ENCODE results near the gene RFX7.
A peak's percentile ranks its signal among the peaks of the same experiment; 100 is the strongest.
"Not testable (repeated sequence)": the region's sequence is repeated elsewhere in the genome, so short reads cannot be mapped to it uniquely, and the experiment has no call there.

RFX7 gene

DNA sequence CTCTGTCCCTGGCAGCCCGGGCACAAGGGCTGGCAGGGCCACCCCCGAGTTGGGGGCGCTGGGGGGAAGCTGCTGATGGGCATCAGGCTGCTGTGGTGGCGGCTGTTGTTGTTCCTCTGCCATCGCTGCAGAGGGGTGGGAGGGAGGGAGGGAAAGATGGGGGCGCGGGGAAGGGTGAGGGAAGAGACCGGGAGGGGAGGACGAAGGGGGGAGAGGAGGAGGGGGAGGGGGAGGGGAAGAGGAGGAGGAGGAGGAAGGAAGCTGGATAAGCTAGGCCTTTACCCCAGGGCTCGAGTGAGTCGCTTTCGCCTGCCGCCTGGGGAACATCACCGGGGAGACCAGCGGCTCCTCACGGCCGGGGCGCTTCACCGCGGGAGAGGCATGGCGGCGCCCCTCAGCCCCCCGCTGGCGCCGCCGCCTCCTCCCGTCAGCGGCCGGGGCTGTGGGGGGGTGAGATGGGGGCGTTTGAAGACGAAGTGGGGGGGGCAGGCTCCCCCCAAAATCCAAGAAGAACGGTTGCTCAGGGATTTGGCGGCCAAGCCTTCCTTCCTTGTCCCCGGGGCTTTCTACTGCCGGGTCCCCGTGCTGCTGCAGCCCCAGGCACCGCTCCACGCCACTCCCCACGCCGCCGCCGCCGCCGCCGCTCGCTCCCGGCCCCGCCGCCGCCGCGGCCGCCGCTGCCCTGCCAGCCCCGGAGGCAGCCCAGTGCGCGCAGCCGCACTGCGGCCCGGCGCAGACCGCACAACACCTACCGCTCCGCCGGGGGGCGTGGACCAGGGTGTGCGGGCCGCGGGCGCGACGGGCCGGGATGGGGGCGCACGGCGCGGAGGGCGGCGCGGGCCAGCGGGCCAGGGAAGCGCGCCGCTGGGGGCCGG lies at the start of gene RFX7:
RFX7 (minus strand) TSS at position 717 of the 875 bp plus-strand sequence; CDS start at position 123, 594 bp downstream.
- DNase-seq (ENCODE audit: low read depth, low spot score): peak; percentile 62

DNA sequence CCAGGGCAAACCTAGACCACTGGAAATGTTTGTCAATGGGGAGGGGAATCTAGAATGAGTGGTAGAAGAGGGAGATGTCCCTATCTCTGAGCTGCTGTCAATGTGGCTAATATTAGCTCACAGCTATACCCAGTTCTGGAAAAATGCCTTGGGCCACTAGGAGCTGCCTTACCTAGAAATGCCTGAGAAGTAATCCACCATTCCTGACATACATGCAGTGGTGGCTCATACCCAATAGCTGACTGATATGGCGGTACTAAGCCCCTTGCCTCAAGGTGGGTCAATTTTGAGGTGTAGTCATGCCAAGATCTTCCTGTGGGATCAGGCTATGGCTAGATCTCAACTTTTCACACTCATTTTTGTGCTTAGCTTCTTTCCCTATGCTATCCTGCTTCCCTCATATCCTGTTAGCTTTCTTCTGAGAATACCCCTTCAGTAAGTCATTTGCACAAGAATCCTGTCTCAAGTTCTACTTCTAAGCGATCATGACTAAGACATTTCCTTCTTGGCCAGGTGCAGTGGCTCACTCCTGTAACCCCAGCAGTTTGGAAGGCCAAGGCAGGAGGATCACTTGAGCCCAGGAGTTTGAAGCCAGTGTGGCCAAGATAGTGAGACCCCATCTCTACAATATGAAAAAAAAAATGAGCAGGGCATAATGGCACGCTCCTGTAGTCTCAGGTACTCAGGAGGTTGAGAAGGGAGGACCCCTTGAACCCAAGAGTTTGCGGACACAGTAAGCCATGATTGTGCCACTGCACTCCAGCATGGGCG lies 49.1 kb upstream of the RFX7 start:
- DNase-seq (ENCODE audit: low read depth, low spot score): no peak

DNA sequence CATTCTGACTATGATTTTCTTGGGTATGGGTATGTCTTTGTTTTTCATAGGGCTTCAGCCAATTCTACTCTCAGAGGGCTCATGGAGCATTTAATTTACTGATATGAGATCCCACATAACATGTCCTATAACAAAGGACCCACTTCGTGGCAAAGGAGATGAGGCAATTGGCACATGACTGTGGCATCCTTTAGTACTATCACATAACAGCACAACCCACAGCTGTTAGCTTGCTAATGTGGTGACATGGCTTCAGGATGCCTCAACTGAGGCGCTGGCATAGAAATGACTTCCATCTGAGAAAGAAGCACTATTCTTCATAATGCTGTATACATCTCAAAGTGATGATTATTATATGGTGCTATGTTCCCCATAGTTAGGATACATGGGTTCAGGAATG lies 48.1 kb upstream of the RFX7 start:
- no peak for DNase-seq (ENCODE audit: low read depth, low spot score)

DNA sequence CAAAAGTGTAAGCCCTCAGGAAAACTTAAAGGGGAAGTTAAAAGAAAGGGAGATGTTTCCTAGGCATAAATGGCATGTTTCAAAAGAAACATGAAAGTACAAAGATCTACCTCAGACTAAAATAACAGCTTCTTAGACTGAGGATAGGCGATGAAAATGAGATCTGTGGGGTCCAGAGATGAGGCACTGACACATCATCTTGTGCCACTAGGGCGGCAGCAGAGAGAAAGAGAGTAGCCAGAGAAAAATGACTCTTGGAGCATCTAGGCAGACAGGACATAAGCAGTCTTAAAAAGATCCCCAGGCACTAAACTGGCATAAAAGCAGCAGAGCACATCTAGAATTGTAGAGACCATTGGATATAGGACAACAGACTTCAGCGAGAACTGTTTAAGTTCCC lies 42.5 kb upstream of the RFX7 start:
- peak; percentile 7 for DNase-seq (ENCODE audit: low read depth, low spot score)

DNA sequence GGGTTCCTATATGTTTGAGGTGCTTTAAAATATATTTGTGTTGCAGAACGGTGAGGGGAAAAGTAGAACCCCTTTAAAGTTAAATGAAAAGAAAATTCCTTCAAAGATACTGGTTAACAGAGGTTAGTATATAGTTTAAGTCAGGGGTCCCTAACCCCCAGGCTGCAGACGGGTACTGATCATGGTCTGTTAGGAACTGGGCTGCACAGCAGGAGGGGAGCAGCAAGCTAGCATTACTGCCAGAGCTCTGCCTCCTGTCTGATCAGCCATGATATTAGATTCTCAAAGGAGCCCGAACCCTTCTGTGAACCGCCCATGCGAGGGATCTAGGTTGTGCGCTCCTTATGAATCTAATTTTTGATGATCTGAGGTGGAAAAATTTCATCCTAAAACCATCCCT lies 37.5 kb upstream of the RFX7 start:
- DNase-seq (ENCODE audit: low read depth, low spot score): no peak

DNA sequence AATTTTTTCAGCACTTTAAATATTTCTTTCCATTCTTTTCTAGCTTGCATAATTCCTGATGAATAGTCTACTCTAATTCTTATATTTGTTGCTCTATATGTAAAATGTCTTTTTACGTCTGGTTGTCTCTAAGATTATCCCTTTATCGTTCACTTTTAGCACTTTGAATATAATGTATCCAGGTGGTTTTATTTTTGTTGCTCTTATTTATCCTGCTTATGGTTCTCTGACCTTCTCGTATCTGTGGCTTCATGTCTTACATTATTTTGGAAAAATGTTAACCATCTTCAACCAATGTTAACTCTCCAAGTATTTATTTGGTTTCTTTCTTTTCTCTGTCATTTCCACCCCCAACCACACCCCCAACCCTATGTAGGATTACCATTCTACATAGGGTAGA lies 30.0 kb upstream of the RFX7 start:
- DNase-seq (ENCODE audit: low read depth, low spot score): no peak

DNA sequence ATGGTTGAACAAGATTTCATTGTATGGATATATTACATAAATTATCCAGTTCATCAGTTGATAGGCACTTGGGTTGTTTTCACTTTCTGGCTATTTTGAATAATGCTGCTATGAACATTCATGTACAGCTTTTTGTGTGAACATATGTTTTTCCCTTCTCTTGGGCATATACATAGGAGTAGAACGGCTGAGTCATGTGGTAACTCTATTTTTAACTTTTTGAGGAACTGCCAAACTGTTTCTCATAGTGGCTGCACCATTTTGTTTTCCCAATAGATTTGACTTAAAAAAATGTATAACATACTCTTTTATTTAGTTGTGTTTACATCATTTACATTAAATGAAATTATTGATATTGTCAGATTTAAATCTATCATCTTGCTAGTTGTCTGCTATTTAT lies 28.8 kb upstream of the RFX7 start:
- no peak for DNase-seq (ENCODE audit: low read depth, low spot score)

DNA sequence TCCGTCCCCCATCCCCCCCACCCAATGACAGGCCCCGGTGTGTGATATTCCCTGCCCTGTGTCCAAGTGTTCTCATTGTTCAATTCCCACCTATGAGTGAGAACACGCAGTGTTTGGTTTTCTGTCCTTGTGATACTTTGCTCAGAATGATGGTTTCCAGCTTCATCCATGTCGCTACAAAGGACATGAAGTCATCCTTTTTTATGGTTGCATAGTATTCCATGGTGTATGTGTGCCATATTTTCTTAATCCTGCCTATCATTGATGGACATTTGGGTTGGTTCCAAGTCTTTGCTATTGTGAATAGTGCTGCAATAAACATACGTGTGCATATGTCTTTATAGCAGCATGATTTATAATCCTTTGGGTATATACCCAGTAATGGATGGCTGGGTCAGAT lies 22.8 kb upstream of the RFX7 start:
- DNase-seq (ENCODE audit: low read depth, low spot score): not testable (repeated sequence)

DNA sequence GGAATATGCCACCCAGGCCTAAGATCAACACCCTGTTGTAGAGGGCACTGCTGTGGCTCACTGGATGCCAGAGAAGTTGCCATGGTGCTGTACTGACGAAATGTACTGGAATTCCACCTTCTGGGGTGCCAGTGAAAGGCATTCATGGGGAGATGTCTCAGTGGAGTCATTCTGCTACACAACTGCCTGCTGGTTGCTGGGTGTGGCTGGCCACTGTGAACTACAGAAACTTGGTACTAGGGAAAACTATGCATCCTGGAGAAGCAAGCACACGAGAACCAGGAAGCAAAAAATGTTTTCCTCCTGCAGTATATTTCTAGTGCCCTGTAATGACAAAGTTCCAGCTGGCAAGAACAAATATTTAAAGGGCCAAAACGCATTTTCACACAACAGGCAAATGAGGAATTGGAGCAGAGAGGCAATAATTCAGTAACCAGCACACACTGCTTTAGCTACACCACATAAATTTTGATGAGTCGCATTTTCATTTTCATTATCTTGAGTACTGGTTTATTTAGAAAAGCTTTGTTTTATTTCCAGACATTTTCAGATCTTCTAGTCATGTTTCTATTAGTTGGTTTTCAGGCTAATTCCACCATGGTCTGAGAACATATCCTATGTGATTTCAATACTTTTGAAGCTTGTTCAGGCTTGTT lies 18.3 kb upstream of the RFX7 start:
- DNase-seq (ENCODE audit: low read depth, low spot score): no peak

DNA sequence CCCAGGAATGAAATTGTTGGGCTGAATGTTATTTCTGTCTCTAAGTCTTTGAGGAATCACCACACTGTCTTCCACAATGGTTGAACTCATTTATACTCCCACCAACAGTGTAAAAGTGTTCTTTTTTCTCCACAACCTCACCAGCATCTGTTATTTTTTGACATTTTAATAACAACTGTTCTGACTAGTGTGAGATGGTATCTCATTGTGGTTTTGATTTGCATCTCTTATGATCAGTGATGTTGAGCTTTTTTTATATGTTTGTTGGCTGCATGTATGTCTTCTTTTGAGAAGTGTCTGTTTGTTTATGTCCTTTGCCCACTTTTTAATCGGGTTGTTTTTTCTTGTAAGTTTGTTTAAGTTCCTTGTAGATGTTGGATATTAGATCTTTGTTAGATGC lies 13.6 kb upstream of the RFX7 start:
- not testable (repeated sequence) for DNase-seq (ENCODE audit: low read depth, low spot score)

DNA sequence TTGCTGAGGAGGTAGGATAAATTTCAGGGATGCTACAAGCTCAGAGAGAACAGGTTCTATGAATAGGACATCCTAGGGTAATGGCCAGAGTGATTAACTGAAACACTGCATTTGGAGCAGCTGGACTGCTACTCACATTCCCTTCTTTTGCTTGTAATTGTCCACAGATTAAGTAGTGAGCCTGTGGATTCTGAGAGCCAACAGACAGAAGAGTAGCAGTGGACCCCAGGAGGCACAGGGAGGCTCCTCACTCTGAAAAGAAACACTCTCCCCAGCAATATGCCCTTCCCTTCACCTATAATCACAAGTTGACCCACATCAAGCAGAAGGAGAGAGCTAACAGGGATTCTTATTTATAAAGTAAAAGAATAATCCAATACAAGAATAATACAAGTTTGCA lies 10.6 kb upstream of the RFX7 start:
- no peak for DNase-seq (ENCODE audit: low read depth, low spot score)

DNA sequence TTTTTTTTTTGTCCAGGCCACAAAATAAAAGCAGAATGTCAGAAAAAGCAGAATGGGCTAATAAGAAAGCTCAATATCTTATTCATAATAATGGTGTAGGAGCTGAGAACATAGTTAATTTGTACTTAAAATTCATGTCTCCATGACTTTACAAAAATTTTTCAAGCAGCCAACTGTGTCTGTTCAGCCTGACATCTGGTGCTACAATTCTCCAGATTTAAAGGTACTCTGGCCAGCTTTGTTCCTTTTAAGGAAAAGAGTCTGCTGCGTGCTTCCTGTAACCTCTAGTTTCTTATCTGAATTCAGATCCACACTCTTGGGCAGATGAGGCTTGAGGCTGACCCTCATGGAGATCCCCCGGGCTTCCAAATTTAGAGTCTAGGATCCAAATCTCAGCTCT lies 8.7 kb upstream of the RFX7 start:
- no peak for DNase-seq (ENCODE audit: low read depth, low spot score)

DNA sequence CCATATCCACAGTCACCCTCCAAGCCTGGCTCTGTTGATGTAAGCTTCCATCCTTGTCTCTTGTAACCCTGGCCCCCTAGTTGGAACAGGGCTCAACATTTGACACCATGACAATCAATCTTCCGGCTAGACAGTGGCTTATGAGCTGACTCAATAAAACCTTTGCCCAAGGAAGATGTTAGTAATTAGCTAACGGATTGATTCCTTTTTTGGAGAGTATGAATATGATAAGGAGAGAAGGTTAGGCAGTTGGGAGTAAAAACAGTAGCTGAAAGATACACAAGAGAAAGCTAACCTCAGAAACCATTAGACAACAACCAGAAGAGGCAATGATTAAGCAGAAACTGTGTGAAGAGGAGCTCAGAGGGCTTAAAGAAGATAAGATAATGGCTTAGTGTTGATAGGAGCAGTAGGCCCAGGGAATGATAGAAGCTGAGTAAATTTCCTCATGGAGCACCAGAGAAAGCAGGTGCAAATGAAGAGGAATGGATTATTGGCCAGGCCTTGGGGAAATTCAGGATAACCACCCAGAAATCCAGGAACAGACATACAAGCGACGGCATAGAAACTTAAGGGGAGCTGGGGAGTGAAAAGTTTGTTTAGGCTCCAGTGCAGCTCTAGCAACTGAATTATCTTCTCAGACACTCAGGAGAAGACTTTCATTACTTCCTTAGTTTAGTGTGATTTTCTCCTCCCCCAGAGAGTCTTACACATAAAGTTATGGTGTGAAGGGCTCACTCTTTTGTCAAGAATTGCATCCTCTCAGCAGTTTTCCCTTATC lies 7.8 kb upstream of the RFX7 start:
- DNase-seq (ENCODE audit: low read depth, low spot score): no peak

DNA sequence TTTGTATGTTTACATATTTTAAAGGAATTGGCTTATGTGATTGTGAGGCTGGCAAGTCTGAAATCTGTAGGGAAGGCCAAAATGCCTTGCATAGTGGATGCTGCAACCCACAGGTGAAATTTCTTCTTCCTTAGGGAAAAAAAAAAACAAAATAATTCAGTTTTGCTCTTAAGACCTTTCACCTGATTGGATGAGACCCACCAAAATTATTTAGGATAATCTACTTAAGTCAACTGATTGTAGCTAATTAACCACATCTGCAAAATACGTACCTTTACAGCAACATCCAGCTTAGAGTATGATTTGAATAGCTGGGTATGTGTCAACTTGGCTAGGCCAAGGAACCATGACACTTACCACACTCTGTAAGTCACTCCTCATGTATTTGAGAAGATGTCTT lies 6.9 kb upstream of the RFX7 start:
- no peak for DNase-seq (ENCODE audit: low read depth, low spot score)

DNA sequence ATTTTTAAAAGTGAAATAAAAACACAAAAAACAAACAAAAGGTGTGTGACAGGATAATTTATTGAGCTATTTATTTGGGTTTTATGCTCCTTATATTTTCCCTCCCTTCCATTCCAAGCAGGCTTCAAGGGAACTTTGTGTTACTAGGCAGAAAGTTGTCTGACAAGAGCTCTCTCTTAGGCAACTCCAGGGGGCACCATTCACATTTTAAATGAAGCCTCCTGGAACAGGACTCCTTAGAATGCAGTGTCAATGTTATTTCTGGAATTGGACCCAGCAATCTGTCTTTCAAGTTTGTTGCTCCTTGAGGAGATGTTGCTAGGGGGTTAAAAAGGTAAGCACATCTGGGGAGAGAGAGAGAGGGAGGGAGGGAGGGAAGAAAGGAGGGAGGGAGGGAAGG lies 5.4 kb upstream of the RFX7 start:
- DNase-seq (ENCODE audit: low read depth, low spot score): peak; percentile 28

DNA sequence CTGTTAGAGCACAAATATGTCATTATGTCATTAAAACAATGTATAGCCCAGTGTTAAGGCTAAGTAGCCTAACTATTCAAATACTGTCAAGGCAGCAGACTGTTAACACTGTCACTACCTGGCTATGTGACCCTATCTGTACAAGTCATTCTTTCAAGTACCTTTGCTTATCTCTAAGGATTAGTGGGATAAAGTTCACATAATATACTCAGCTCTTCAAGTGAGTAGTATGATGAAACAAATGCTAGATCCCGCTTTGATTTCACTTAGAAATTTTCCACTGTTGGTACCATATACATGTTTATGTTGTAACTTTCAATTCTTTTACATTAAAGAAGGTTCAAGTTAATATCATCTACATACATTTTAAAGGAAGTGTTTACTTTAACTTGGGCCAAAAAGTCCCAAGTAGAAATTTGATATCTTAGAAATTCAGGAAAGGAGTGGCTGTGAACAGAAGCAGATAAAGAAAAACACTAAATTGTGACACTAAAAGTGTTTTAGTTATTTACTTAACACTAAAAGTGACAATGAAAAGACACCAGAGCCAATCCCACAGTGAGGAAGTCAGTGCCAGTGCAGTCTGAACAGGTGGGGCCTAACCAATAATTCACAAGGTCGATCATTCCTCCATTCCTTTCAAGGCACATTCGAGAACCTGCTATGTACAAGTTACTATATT lies 4.8 kb upstream of the RFX7 start:
- no peak for DNase-seq (ENCODE audit: low read depth, low spot score)

DNA sequence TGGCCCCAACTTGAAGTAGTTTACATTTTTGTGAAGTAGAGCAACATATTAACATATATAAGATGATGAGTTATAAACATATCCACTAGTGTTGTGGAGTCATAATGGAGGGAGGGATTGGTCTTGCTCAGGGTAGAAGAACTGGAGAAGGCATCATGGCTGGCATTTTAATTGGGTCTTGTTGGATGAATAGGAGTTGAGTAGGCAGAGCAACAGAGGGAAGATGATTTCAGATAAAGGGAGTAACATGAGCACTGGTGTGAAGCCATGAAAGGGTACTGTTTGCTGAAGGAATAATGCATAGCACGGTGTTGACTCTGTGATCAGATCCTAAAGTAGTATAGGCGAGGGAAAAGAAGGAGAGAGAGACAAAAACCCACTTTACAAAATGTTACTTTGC lies 3.6 kb upstream of the RFX7 start:
- no peak for DNase-seq (ENCODE audit: low read depth, low spot score)

DNA sequence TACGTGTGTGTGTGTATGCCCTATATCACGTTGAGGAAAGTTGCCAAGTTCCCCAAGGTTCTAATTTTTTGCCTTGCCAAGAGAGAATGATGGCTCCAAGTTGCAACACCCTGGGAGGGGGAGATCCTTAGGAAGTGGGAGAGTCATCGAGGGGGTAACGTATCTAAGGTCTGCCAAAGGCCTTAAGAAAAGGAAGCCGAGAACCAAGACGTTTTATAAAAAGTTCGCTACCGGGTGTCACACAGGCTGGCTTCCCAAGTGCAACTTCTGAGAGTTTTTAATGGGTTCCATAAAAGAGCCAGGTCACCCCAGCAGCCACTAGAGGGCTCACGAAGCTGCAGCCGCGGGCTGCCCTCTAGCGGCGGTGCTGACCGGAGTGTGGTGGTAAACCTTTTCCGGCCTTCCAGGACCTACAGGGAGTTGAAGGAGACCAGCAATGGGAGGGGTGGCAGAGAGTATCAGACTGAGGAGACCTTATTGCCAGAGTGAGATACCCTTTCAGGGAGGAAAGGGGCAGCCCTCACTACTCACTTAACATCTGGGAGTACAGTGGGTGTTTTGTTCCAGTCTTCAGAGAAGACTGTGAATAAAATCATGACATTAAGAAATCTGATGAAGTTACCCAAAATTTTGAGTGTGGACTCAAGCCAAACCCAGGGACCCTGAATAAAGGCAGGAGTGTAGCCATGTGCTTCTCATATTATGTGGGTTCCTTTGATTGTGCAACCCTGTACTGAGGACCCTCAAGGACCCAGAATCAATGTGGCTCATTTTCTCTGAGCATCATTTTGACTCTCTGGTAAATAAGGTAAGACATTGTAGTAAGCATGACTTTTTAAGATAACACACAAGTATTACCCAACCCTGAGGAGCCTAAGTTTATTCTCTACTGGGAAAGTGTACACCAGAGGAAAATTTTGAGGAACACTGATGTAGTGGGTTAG lies 2.5 kb upstream of the RFX7 start:
- DNase-seq (ENCODE audit: low read depth, low spot score): peak; percentile 94

DNA sequence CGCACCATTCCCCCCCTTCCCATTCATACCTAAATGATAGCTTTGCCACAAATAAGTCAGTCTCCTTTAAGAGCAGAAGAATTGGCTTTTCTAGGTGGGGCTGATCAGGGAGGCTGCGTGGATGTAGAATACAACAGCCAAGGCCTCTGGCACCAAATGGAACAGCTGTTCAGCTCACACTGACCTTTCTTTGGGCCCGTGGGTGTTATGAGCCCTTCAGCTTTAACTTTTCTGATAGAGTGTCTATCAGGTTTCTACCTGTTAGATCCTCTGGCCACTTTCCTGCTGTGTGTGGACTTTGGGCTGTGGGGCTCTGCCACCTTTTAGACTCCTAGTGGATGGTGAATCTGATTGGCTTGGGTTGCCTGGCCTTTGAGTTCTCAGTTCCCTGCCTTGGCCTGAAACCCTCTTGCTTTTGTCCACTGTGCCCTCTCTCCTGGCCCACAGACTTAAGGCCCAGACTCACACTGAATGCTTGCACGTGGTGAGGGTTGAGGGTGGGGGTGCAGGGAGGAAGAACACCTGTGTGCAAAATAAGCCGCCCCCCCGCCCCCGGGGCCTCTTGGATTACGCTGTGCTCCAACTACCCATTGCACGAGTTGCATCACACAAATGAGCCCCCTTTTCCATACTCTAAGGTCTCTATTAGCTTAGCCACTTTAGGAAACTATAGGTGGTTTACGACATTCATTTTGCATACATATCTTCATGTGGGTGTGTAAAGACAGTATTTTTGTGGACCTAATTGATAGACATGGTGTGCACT lies 1.3 kb upstream of the RFX7 start:
- peak; percentile 21 for DNase-seq (ENCODE audit: low read depth, low spot score)

Measured in ELF-1 (cell line).